NCI-H510A (cell line): ENCODE results near the gene SLC44A3.
"Not testable (repeated sequence)": the region's sequence is repeated elsewhere in the genome, so short reads cannot be mapped to it uniquely, and the experiment has no call there.

Experiments used
- DNase-seq: peaks from one replicate; lab custom pipeline; 2025; lab: John Stamatoyannopoulos, UW

Gene SLC44A3

GRCh38 chr1:94836891-94837290, 16.7 kb downstream of the SLC44A3 start:
- no peak for DNase-seq

- not testable (repeated sequence) for DNase-seq
Measured at GRCh38 chr1:94840381-94840780, 20.2 kb downstream of the SLC44A3 start.

- no peak for DNase-seq
Measured at GRCh38 chr1:94840808-94841207, 20.7 kb downstream of the SLC44A3 start.

- no peak for DNase-seq
Measured at GRCh38 chr1:94843430-94843829, 23.3 kb downstream of the SLC44A3 start.

- no peak for DNase-seq
Measured at GRCh38 chr1:94843846-94844245, 23.7 kb downstream of the SLC44A3 start.

GRCh38 chr1:94846308-94846707, 26.2 kb downstream of the SLC44A3 start:
- DNase-seq = no peak

GRCh38 chr1:94851571-94851970, 31.4 kb downstream of the SLC44A3 start:
- DNase-seq = no peak

GRCh38 chr1:94852788-94853187, 32.6 kb downstream of the SLC44A3 start:
- no peak for DNase-seq

GRCh38 chr1:94854458-94855306, 34.5 kb downstream of the SLC44A3 start:
- peak; percentile 60 for DNase-seq

GRCh38 chr1:94855307-94855700, 35.1 kb downstream of the SLC44A3 start:
- no peak for DNase-seq

- no peak for DNase-seq
Measured at GRCh38 chr1:94856004-94856403, 35.8 kb downstream of the SLC44A3 start.

GRCh38 chr1:94856868-94857267, 36.7 kb downstream of the SLC44A3 start:
- no peak for DNase-seq

- no peak for DNase-seq
Measured at GRCh38 chr1:94858276-94858675, 38.1 kb downstream of the SLC44A3 start.

GRCh38 chr1:94859174-94859573, 39.0 kb downstream of the SLC44A3 start:
- DNase-seq = no peak

GRCh38 chr1:94862718-94863117, 42.6 kb downstream of the SLC44A3 start:
- DNase-seq = no peak

GRCh38 chr1:94863297-94863911, 43.2 kb downstream of the SLC44A3 start:
- DNase-seq = no peak

- DNase-seq = no peak
Measured at GRCh38 chr1:94863919-94864318, 43.8 kb downstream of the SLC44A3 start.

GRCh38 chr1:94864821-94865220, 44.7 kb downstream of the SLC44A3 start:
- no peak for DNase-seq

- DNase-seq = no peak
Measured at GRCh38 chr1:94865360-94865759, 45.2 kb downstream of the SLC44A3 start.

GRCh38 chr1:94866164-94866807, 46.1 kb downstream of the SLC44A3 start:
- no peak for DNase-seq

GRCh38 chr1:94871031-94871430, 50.9 kb downstream of the SLC44A3 start:
- DNase-seq = no peak

- DNase-seq = no peak
Measured at GRCh38 chr1:94872771-94873495, 52.8 kb downstream of the SLC44A3 start.
